NCI-H2227 (cell line): ENCODE measurements around the gene DACT2.
"Not testable (repeated sequence)": the region's sequence is repeated elsewhere in the genome, so short reads cannot be mapped to it uniquely, and the experiment has no call there.

ENCODE experiments used
- DNase-seq: peaks from one replicate; lab custom pipeline; 2025; ENCODE audit not compliant: unreplicated experiment; lab: John Stamatoyannopoulos, UW

The DACT2 gene

DNA sequence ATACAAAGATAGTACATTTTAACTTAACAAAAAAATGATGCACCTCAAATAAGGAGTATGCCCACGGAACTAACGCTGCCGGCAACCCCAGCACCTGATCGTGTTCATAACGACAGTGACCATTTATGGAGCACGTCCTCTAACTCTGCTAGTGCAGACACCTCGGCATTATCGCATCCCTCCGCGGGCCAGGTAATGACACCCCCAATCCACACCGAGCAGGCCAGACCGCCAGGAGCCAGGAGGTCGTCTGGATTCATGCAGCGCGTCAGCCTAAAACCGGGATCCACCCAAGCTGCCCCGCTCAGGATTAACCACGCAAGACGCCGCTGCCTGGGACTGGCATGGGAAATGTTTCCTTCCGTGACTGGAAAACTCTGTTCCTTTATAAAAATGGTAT is 34.1 kb downstream of the DACT2 start:
- no peak for DNase-seq

DNA sequence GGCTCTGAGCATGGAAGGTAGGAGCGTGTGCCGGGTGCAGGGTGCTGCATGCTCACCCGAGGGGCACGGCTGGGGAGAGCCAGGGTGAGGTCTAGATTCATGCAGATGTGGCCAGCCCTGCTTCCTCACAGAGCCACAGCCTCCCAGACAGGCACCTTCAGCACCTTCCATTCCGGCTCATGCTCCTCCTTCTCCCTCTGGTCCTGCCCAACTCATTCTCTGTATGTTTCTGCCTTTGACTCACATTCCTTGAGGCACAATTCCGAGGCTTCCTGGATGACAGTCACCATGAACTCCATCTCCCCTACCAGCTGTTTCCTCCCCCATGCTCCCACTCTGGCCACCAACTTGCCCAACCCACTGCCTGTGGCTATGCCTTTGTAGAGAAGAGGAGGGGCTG is 35.4 kb downstream of the DACT2 start:
- DNase-seq = no peak

DNA sequence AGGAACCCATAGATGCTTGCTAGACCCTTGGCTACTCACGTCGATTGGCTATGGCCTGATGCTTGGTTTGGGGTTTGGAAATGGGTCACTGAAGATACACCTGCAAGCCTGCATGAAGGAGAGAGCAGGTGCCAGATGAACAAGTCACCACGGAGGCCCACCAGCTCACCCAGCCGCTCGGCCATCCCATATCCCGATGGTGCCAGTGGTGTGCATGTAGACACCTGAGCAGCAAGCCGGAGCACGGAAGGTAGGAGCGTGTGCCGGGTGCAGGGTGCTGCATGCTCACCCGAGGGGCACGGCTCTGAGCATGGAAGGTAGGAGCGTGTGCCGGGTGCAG is 35.9 kb downstream of the DACT2 start:
- no peak for DNase-seq

DNA sequence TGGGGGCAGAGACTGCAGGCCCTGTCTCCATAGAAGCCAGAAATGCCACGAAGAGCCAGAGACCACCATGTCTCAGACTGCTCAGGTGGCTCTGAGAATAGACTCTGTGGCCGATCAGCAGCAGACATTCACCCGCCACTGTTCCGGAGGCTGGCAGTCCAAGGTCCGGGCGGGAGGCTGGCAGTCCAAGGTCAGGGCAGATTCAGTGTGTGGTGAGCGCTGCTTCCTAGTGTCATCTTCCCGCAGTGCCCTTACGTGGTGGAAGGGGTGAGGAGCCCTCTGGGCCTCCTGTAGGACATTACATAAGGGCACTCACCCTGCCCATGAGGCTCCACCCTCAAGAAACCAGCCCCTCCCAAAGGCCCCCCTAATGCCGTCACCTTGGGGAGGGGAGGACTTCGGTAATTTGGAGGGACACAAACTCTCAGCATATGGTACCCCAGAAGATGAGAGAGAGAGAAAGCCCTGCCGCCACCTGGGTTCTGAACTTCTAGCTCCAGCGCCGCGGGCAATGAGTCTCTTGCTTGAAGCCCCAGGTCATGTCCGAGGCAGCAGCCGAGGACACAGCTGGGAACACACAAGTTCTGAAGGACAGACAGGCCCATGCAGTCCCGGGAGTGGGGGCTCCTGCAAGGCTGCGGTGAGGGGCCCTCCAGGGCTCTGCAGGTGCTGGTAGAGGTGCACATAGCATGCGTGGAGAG is 36.4 kb downstream of the DACT2 start:
- DNase-seq = no peak

DNA sequence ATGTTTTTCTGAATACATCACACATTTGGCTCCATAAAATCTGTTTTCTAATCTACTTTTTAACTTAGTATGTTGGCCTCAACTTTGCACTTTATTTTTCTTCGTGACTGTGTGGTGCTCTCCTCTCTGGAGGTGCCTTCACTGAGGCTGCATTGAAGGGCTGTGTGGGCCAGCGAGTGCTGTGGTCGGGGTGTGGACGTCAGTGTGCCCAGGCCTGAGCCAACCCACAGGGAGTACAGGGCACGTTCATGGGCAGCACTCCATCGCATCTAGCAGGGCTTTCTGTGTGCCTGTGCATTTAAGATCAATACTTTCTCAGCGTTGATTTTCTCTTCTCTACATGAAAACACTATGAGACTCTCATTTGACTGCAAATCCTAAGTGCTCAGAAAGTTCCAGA is 37.8 kb downstream of the DACT2 start:
- no peak for DNase-seq

DNA sequence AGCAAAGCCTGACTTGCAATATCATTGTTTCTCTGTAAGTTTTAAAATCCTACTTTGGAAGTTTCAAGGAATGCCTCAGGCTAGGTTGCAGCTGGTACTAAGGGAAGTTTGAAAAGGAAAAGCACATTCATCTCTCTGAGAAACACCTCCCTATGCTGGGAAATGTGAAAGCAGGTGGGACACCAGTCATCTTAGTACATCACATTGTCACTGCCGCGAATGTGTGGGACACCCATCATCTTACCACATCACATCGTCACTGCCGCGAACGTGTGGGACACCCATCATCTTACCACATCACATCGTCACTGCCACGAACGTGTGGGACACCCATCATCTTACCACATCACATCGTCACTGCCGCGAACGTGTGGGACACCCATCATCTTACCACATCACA is 38.3 kb downstream of the DACT2 start:
- not testable (repeated sequence) for DNase-seq

DNA sequence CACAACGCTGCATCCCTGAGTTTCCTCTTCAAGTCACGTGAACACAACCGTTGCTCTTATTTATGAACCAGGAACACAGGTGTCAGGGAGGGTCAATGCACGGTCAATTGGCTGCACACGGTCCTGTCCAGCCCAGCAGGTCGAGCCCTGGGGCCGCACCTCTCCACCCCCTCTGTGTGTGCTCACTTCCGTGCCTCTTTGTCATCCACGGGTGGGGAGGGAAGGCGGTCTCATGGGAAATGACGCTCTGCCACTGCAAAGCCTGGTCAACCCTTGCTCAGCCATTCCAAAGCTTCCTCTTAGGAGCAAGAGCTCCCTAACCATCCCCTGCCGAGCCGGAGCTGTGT is 38.7 kb downstream of the DACT2 start:
- DNase-seq = no peak

DNA sequence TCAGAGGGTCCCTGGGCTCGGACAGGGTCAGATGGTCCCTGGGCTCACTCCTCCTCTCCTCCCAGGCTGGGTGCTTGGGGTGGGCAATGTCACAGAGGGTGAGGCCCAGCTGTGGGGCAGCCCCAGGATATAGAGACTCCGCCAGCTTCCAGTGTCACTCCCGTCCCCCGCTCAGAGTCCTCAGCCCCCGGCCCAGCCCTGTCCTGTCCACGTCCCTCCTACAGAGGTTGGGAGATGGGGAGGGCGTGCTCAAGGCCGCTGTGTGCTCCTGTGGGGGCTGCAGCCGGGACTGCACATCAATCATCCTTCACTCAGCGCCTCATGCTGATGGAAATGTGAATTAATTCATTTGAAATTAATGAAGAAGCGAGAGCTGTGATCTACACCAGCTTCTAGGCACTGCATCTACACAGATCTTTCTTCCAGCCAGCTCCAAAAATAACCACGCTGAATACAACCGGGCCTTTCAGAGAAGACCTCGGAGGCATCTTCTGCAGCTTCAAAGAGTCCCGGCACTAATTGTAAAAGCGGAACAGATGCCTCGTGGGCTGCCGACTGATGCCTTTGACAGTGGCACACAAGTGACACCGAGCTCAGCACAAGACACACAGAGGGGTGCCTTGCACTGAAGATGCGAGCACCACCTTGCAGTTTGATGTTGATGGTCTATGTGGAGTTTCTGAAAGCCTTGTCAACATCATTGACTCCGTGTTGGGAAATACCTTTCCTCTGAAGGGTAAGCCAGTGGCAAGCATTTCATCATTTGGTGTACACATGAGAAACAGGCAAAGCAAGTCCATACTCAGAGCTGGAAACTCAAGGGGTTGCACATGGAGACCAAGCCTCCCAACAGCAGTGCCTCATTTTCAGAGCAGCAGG is 39.3 kb downstream of the DACT2 start:
- no peak for DNase-seq

DNA sequence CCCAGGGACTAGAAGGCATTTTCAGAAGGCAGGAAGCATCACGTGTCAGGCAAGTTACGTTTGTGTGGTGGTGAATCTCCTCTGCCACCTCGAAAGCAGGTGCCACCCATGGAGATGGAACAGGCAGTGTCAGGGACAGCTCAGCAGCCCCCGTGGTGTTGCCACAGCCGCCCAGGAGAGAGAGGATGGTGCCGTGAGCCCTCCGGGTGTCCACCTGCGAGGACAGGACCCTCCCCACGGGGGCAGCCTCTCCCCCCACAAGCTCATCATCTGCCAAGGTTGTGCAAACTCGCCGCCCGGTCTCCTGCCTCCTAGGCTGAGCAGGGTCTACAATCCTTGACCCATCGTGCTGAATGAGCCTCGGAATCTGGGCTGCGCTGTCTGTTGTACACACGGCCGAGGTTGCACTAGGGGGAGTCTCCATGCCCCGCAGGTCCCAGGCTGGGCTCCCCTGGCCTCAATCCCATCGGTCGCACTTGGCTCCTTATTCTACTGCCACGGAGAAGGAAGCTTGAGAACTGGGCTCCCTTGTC is 40.1 kb downstream of the DACT2 start:
- DNase-seq = no peak

DNA sequence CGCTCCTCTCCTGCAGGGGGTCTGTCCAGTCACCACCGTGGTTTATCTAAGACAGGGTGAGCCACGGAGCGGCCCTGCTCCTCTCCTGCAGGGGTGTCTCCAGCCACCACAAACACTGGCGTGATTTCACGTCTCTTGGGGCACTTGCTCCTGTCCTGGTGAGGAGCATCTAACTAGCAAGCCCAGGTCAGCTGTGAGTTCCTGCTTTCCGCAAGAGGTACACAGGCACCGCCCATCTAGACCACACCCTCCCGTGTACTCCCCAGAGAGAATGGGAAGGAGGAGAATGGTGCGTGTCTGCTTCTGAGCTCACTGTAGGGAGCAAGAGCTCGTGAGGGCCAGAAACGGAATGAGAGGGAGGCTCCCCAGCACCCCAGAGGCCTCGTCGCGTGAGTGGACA is 40.7 kb downstream of the DACT2 start:
- DNase-seq = no peak

DNA sequence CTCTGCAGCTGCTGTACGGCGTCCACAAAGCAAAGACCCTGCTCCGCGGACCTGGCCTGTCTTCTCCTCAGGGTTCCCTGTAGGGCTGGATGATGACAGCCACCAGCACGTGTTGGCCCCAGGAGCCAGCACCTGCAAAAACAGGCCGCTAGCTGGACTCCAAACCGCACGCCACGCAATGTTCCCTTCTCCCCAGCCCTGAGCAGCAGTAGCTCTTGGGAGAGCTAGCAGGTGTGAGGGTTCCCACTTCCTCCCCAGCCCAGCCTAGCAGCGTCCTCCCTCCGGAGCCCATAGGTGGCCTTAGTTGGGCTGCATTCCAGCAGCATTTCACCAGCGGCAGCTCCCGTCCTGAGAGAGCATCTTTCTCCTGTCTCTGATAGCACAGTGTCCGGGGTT is 42.3 kb downstream of the DACT2 start:
- no peak for DNase-seq

DNA sequence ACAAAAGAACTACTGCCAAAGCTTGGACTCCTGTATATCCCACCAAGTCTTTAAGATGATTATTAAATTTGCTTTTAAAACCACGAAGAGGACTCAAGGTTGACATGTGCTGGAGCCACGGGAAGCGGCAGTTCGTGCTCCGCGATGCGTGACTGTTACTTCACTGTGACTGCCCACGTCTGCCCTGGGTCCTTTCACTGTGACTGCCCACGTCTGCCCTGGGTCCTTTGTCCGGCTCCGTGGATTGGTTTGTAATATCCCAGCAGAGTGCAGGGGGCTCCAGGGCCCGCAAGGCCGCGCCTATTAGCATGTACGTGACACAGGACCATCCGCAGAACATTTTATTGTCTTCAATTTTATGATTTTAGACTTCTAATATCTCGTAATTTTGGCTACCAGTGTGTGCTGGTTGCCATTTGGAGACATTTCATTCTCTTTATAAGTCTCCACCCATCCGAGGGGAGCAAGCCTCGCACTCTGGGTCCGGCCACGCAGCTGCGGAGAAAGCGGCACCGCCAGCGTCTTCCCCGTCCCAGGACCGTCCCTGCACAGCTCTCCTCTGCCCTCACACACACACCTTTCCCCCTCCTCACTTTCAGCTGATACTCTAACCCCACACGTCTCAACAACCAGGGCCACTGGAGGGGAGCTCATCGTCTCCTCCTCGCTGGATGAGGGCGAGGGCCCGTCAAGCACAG is 42.9 kb downstream of the DACT2 start:
- no peak for DNase-seq

DNA sequence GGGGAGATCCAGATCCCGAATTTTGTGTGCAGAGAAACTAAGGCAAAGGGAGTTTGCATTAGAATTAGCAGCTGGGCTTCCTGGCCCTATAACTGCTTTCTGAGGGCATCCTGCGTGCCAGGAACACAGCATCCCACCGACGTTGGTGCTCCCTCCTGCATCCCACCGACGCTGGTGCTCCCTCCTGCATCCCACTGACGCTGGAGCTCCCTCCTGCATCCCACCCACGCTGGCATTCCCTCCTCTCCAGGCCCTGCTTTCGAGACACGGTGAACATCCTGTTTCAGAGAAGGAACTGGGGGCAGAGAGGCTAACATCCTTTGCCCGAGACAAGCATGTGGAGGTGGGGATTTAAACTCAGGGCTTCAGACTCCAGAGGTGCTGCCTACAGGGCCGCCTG is 44.4 kb downstream of the DACT2 start:
- DNase-seq = no peak

DNA sequence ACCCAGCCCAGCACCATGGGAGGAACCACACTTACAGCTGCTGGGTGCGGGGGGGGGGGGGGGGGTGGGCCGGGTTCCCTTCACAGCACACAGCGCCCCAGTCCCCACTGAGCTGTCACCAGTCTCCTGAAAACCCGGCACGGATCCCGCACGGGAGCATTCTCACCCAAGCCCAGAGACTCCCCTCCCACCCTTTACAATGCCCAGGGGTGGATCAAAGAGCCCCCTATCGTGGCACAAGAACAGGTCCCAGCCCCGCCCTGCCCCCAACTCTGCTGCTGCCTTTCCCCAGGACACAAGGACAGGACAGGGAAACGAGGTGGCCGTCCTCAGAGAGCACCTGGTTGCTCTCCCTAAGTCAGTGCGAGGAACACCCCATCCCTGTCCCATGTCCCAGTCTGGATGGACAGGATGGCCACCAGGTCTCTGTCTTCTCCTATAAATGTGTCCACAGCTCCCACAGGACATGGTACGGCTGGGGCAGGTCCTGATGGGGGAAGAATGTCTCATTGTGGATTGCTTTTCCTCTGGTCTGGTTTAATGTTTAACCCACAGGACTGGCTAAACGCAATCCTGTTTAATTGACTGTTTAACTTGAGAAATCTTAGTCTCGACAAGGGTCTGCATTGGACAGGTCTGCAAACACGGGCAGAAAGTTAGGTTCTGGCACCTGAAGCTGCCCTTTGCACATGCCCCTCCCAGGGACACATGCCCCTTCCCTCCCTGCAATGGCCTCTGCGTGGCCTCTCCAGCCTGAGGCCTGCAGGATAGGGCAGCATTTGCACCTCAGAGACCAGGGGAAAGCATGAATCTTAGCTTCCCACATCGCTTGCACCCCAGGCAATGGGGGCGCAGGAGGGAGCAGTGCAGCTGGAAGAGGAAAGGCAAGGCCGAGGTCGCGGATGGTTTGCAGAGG is 45.3 kb downstream of the DACT2 start:
- no peak for DNase-seq

DNA sequence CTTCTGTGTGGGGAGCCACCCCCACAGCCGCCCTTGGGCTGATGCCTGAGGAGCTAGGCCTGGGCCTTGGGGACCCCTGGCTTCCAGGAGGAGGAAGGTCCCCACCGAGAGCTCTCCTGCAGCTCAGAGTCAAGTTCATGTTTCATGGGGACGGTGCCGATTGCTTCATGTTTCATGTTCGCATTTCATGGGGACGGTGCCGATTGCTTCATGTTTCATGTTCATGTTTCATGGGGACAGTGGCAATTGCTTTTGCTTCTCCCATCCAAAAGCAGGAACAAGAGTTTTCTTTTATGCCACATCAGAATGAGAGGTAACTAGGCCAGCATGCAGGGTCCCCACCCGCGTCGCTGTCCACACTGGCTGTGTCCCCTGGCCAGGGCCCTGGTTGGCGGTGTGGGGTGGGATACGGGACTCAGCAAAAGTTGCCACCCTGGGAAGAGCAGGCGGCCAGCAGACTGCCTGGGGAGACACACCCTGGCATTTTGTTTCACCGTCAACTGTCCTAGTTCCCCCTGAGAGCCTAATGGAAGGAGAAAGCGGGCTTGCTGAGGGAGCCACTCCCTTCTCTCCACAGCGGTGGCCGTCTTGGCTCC is 46.0 kb downstream of the DACT2 start:
- DNase-seq = no peak

DNA sequence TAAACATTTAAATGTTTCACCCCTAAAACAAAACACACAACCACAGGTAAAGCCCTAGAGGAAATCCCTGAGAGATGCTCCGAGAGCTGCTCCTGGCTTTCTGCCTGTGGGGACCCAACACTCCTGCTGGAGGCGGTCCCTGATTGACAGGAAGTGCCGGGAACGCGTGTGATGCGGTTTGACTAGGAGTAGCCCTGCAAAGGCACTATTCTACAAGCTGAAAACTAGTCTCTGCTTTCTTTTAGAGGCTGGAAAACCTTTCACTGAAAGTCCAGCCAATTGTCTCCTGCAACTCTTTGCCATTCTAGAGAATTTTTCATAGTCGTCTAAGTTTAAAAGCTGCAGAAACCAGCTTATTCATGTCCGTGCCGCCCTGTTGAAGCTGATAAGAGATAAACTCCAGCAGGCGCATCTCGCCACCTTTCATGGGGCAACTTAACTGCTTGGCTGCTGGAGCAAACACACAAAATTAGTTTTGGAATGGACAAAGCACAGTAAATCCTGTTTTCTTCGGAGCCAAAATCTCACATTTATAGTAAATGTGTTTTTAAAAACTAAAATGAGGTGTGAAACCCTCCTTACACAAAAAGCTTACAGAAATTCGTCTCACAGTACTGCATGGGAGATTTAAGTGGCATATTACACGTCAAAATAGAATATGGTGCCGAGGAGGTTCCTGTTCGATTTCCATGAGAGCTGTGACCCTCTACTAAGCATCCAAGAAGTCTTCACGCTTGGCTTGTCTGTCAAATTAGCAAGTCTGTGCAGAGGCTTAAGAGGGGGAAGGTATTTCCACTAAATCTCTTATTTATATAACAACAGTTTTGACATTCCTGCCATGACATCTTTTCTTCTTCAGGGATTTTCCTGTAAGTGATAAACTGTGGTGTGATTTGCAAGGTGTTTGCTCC is 46.9 kb downstream of the DACT2 start:
- no peak for DNase-seq

DNA sequence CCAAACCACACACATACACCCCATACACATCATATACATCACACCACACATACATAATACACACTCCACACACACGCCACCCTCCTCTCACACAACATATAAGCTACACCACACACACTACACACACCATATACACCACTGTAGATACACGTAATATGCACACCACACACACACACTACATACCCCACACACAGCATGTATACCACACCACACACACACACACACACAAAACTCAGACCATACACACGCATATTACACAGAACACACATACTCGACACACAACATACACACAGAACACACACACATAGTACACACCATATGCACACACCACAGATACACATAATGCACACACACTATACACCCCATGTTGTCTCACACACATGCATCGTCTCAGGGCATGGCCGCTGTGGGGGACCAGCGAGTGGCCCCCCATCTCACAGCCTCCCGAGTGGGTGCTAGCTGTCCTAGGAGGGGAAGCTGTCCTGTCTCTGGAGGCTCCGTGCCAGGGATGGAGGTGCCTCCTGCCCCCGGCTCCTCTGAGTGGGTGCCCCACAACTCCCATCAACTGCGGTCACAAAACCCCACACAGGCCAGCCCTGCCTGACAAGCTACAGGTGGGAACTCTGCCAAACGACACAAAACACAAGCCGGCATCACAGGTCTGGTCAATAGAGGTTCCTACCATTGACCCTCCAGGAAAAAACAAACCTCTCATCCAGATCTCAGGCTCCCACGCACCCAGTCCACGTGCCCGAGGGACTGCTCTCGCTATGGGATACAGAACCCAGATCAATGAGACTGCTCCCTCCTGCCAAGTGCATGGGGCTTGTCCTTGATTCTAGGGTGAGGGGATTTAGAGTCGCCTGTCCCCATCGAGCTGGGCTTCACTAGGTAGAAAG is 49.1 kb downstream of the DACT2 start:
- no peak for DNase-seq

DNA sequence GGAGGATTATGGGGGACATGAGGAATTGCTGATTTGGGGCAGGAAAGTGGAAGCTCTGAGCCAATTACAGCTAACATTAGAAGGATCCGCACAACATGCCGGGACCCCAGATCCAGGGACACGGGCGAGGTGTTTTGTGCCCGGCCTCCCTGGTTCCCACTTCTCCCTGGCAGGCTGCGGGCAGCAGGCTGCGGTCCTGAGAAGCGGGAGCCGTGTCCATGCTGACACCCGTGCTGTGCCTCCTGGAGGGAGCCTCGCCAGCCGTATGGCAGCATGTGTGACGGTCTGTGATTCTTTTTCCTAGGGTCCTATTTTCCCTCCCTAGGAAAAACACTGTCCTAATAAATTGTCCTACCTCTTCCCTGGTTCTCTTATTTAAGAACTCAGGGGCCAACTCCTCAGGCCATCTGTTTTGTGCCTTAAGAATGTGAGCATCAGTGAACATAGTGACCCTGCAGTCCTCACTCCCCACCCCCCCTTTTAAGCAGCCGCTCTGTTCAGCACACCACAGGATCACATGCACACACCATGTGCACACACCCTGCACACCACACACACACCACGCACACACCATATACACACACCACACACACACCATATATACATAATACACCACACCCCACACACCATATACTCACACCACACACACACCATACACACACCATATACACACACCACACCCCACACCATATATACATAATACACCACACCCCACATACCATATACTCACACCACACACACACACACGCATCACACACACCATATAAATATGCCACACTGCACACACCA is 49.9 kb downstream of the DACT2 start:
- no peak for DNase-seq
